NCI-H526 (cell line): Measurements from ENCODE around the gene EMID1.
A peak's percentile ranks its signal among the peaks of the same experiment; 100 is the strongest.

Experiments
- DNase-seq, 2 experiments: peaks; one replicate each; lab custom pipeline; 2025; lab: John Stamatoyannopoulos, UW

EMID1 gene

DNA sequence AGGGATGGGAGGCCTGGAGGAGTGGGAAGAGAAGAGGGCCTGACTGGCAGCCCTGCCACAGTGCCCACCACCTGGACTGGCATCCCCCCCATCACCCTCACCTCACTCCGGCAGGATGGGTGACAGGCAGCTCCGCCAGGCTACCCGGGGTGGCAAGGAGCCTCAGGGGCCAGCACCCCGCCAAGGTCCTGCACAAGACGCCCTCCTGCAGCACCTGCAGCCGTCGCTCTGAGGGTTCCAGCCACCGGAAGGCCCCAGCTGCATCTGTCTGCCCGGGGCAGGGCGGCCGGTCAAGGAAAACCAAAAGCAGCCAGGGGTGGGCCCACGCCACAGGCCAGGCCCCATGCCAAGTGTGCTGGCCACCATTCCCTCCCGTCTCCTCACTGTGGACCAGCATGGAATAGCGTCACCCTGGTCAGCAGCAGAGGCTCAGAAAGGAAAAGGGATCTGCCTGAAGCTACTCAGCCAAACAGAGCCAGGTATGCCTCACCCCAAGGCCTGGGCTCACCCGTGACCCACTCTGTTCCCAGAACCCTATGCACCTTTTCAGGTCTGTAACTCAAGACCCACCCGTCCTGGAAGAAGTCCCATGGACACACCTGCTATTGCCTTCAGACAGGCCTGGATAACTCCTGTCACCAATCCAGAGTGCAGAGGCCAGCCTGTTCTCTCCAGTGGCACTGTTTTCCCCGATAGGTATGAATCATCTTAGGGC, 55.1 kb downstream of the EMID1 start:
- DNase-seq = no peak

DNA sequence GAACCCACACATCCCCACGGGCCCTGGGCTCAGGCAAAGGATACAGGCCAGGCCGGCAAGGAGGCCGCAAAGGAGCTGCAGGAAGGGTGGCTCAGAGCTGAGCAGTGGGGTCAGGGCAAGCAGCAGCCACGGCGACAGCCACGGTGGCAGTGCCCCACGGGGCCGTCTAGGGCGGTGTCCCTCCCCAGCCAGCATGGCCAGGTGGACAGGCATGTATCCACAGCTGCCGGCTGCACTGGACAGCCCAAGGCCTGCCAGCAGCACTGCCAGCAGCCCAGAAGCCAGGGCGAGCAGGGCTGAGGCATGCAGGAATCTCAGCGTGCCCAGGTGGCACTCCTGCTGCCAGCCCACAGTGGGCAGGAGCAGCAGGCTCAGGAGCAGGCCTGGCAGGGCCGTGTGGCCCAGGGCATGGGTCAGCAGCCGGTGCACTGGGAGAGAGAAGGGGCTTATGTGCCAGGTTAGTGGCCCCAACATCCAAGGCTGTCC, 58.1 kb downstream of the EMID1 start:
- DNase-seq = no peak

DNA sequence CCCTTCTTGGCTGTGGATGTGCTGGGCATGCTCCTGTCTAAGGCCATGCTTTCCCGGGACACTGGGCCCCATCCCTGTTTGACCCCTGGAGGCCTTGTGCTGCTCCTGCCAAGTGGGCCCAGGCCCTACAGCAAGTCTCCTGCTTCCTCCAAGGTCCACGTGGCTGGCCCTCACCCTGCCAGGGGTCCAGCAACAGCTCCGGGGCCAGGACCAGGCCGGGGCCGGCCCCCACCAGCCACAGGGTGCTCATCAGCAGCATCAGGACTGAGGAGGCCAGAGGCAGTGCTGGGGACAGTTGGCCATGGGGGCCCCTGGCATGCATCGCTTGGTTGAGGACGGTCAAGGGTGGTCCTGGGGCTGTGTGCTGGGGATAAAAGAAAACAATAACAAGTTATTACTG, 59.6 kb downstream of the EMID1 start:
- no peak for DNase-seq

DNA sequence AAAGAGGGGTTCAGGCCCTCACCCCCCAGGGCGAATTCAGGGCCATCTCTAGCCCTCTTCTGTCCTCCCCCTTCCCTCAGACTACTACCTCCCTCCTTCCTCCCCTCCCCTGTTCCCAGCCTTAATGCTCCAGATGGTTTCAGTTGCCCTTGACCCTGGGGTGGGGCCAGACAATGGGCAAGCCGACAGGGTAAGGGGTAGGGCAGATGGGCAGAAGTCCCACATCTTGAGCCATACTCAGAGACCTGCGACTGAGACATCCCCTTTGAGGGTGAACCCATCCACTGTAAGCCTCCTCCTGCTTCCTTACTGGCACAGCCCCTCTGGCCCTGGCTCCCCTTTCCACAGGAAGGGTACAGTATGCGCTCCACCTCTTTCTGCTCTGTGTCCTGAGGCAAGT, 60.2 kb downstream of the EMID1 start:
- no peak for DNase-seq

DNA sequence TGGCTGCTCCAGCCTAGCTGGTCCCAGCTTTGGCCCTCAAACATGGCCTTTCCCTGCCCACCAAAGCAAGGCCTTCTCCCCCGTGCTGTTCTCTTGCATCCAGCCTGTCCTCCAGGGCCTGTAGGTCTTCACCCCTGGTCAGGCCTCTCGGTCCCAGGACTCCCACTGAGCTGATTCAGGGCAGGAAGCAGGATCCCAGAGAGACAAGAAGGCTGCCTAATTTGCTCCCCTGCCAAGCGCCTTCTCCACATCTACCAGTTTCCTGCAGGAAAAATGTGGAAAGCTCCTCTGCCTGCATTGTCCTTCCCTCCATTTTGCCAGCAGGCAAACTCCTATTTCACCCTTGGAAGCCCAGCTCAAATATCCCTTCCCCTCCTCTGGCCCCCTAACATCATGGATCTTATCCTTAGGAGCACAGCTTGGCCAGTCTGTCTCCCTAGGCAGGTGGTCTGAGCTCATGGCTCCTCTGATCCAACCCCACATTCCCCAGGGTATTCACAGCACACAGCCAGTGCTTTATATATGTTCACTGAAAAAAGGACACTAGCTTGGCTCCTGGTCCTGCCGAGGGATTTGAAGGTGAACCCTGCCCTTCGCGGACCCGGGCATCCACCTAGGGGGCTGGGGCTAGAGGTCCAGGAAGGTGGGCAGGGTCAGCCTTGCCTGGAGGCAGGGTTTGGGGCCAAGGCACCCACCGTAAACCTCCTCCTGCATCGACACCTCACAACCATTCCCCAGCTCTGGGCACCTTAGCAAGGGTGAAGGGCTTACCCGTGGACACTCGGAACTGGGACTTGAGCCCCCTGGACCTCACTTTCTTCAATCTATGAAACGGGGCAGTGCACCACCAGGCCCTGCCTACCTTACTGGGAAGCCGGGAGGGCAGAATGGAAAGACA, 61.1 kb downstream of the EMID1 start:
- DNase-seq = no peak

DNA sequence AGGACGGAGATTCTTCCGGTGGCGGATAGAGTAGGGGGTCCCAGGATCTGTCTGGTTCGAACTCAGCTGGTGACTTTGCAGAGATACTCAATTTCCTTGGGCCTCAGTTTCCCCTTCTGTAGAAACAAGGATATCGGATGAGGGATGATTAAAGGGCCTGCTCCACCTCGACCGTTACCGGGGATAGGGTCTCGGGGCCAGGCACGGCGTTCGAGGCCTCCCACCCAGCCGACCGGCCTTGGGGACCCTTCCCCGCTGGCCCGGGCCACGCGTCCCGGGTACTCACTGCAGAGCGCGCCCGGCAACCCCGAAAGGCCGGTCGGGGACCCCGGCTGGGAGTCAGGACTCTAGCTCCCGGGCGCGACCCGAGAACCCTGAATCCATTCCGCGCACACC, 61.8 kb downstream of the EMID1 start:
- DNase-seq = no peak

DNA sequence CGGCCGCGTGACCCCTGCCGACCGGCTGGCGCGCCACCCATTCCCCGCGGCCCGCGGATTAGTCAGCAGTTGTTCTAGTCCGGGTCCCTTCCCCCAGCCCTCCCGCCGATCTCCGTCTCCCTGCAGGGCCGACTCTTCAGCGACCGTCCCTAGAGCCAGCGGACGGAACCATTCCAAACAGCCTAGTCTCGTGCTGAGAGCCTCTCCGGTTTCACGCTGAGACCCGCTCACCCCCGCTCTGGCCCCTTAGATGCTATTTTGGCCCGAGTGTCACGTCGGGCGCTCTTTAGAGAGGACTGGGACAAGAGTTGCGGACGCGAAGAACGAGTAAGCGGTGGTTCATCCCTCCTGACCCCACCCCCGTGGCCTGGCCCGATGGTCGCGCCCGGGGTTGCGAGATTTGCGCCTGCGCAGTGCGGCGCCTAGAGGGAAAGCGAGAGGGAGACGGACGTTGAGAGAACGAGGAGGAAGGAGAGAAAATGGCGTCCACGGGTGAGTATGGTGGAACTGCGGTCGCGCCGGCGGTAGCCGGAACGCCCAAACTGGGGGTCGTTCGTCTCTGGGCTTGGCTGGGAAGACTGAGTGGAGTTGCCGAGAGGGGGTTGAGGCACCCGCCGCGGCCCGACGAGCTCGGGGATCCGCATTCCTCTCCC, 62.3 kb downstream of the EMID1 start, which contains the start of the genes EWSR1 and RHBDD3:
Gene EWSR1 (plus strand): TSS at position 411 of the 653 bp plus-strand sequence. CDS start 69 bp downstream, at position 480.
Gene RHBDD3 (minus strand): TSS at position 124 of the 653 bp plus-strand sequence. CDS start 2,355 bp downstream, outside the sequence.
- peak; percentile 84 to 92 for DNase-seq

DNA sequence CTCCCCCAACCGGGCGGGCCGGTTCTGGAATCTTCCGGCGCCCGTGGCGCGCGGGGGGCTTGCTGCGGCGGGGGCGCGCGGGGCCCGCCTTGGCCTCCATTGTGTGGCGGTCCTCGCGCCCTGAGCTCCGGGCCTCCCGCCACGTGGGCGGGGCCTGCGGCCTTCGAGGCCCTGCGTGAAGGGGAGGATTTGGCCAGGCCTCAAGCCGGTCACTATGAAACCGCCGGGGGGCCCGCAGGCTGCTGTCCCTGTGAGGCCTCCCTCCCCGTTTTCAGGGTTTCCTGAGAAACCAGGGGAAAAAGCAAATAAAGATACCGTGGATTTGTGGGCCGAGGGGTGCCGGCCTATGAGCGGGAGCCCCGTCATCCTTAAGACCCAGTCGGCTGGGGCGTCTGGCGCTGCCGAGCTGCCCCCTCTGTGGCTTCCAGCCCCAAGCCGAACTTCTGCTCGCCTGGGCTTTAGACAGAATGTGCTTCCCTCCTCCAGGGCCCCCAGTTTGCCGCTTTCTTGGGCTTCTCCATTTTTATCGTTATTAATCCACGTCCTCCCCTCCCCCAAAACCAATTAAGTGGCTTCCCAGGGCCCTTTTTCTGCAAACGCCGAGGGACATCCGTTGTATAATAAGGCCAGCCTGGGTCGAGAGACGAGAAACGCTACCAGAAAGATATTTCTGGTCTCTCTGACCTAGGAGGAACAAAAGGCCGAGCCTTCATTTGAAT, 63.0 kb downstream of the EMID1 start:
- no peak for DNase-seq

DNA sequence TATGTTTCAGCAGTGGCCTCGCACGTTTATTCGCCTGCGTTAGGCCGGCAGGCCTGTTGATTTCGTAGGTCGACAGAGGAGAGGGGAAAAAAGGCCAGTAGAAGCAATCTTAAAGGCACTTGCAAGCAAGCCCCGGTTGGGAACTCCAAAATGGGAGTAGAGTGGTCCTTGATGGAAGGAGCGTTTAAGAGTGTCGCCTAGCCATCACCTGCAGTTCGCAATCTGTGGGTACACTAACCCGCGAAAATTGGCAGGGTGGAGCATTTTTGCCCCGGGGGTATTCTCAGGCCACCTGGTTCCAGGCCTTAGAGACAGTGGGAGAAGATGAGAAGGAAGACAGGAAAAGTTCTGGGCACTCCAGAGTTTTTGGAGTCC, 63.5 kb downstream of the EMID1 start:
- no peak for DNase-seq

DNA sequence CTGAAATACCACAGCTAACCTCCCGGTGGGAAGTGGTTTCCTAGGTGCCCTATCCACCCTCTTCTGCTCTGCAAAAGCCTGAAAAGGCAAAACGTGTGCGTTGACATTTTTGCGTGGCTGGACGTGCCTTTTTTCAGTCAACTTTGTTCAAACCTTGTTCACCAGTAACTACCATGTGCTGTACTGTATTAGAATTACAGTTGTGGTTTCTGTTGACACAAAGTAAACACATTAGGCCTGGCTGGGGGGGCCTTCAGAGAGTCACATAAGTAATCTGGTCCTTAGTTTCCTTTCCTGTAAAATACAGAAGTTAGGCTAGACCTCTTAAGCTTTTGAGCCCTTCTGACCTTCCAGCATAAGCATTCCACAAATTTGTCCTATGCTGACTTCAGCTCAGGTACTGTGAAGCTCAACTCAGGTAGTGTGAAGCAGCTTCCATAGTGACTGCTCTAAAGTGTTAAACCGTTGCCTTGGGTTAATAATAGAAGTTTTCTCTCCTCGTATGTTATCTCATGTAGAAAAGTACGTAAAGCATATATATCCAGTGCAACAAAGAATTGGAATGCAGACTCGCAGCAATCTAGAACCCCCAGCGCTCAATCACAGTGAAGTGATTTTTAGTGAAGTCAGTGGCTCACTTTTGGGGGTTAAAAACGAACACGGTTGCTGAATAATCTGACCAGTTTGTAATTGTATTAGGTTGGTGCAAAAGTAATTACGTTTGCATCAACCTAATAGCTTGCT, 64.2 kb downstream of the EMID1 start:
- DNase-seq = no peak

DNA sequence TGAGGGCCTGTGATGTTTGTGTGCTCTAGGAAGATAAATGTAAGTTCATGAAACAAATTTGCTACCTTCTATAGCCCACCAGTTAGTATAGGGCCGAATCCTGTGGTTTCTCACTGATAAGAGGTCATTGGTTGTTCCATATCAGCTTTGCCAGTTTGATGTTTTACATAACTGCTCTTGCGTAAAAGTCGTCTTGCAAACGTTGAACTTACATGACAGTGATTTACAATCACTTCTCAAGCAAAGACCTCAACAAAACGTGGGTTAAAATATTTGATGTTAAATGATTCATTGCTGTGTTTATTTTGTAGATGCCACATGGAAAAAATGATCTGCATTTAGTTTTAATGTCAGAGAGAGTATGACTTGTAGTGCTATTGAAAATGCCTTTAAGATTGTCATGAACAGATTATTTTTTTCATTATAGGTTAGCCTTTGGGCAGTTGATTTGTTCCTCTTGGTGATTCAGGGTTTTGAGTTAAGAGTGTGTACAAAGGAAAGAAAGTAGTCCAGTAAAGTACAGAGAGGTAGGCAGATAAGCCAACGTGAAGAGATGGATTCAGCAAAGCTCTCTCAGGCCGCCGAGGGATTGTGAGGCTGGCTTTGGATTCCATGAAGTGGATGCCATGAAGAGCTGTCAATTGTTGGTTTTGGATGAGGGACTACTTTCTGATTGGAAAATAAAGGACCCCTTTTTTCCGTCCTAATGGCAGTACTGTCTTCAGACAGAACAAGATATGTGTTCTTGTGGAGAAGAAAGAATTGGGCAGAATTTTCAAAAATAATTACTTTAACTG, 65.0 kb downstream of the EMID1 start:
- peak in 1 of 2 experiments; percentile 38 for DNase-seq

DNA sequence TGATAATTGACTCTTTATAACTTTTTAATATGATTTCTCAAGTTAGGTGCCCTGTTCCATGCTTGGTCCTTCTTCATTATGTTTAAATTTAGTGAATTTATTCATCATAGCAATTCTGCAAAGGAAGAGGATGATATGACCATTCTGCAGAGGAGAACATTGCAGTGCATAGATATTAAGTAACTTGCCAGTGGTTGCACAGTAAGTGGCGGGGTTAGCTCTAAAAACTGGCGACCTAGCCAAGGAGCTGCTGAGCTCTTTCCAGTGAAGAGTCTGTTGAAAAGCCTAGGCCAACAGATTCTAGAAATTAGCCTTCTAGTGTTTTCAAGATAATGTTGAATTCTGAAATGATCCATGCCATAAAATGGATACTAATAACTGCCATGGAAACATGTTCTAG, 66.9 kb downstream of the EMID1 start:
- no peak for DNase-seq

DNA sequence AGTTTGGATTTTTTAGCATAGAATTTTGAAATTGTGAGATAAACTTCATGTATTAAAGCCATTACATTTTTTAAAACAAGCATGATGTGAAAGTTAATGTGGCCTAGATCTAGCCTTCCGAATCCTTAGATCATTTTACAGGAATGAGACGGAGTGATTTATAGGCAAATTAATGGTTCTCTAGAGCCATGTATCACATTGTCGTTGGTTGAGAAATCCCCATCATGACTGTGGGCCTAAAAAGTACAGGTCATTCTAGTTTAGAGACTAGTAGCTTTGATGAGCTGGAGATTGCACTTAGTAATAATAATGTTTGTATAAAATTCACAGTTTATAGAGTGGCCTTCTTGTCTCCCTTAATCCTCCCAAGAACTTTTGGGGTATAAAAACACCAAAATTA, 69.5 kb downstream of the EMID1 start:
- DNase-seq = no peak

DNA sequence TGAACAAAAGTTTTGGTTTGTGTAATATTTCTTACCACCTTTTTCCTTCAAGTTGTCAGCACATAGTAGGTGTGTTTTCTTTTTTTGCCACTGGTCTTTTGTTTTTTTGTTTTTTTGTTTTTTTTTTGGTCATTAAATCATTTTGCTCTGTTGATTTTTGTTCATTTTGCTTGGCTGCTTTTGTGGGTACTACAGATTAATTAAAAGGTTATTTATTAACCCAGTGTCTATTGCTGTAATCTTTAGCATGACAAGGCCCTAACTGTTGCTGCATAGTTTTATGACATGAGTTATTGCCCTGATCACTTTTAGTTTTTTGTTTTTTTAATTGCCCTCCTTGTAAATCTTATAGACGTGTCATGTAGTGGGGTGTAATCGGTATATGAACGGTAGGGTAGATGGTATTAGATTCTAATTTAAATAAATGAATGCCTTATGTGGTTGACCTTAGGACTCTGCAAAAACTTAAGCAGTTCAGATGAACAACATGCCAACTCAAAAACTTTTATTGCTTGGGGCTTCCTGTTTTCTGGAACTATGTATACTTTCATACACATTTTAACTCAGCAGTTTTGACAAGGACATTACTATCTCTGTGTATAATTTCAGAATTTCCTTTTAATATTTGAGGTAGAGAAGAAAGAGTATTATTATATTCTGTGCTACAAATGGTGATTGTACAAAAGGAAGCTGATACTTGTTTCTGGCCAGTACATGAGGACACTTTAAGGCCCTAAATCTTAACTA, 70.3 kb downstream of the EMID1 start:
- no peak for DNase-seq

DNA sequence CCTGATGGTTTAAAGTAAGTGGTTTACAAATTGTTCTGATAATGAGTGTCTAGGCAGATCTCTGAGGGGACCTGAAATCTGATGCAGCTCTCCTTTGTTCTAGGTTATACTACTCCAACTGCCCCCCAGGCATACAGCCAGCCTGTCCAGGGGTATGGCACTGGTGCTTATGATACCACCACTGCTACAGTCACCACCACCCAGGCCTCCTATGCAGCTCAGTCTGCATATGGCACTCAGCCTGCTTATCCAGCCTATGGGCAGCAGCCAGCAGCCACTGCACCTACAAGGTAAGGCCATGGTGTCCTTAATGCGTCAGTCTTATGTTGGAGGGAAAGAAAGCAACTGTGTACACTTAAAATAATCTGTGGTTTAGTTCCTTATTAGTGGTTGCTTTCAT, 72.2 kb downstream of the EMID1 start:
- no peak for DNase-seq

DNA sequence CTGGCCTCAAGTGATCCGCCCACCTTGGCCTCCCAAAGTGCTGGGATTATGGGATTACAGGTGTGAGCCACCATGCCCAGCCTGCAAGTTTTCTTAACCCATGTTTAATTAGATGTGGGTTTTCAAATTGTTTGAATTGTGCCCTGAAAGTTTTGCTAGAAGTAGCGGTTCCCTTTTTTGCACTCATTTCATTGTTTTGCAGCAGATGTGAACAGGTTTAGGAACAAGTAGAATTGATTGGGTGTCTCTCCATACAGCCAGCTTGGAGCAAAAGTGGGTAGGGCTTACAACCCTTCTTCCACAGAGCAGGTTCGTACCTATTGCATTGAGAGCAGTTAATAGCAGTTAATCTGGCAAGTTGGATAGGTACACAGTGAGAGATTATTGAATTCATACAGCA, 78.5 kb downstream of the EMID1 start:
- DNase-seq = no peak

DNA sequence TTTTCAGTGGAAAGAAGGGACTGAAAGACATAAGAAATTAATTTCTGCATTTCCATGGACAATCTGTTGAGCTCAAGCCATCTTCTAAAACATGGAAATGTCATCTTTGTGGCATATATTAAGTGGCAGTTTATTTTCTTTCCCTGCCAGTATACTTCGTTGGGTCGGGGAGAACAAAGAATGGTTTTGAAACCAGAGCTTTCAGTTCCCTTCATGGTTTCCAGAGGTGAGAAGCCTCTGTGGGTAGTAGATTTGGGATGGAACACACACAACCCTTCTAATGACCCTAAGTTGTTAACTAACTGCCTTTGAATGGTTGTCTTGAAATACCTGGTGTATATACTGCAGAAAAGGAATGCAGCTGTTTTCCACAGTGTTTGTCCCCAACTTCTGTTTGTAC, 83.1 kb downstream of the EMID1 start:
- no peak for DNase-seq

DNA sequence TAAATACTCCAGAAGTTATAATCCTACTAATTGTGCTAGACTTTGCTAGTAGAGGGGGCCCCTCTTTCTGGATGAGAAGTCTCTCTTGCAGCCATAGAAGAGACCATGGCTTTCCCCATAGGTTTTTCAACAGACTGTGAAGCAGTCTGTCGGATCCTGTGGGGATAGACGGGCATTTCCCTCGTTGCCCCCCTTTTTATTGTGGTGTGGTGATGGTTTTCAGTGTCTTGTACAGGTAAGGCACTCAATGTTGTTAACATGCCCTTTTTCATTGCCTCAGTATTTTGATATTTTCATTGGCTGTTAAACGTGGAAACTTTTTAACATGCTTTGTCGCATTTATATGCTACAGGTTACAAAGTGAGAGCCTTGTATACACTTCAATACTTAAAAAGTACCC, 84.4 kb downstream of the EMID1 start:
- DNase-seq = no peak

DNA sequence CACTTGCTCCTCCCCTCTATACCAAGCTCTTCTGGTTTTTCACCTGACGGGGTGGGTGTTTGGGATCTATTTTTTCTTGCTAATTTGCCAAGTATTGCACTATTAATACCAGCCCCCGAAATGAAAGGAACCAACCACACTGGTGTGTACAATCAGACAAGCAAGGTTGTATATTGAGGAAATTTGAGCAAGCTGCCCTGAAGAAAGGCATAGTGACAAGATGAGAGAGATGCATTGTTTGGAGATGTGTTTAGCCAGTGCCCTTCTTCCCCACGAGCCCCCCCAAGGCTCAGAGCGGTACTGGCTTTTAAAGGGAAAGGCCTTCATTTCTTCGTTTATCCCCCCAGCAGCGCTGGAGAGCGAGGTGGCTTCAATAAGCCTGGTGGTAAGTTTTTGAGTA, 85.5 kb downstream of the EMID1 start:
- no peak for DNase-seq

DNA sequence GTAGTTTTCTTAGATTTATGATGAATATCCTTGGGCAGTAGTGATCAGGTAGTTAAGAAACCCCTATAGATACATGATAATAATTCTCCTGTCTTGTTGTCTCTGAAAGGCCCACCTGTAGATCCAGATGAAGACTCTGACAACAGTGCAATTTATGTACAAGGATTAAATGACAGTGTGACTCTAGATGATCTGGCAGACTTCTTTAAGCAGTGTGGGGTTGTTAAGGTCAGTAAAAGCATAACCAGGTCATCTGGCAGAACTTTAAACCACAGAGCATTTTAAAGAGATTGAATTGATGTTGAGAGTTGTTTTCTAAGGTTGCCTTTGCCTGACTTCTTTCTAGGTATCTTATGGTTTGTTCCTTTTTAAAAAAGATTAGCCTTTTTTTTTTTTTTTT, 86.7 kb downstream of the EMID1 start:
- no peak for DNase-seq
